PFSK-1 (cell line): ENCODE results near the gene FBXO34.

Source experiments
- FOXP2 ChIP-seq: optimal IDR thresholded peaks from 2 replicates; pipeline ENCODE3; 2011; ENCODE audit warnings: borderline replicate concordance, control low read depth, inconsistent platforms; ENCODE audit not compliant: insufficient read depth; ENCODE audit errors: extremely low read length, extremely low read depth
- POLR2AphosphoS5 ChIP-seq: IDR thresholded peaks from 2 replicates; pipeline ENCODE4 v1.6.1; 2012; ENCODE audit warnings: low read depth, mild to moderate bottlenecking, control low read depth, low read length, moderate library complexity
- REST ChIP-seq, 2 experiments: IDR thresholded peaks; 2 replicates each; pipeline versions ENCODE4 v1.6.1 to v1.8.0; 2011 to 2012; ENCODE audit warnings: low read depth in 2 of 2, low read length in 2 of 2, control low read depth in 1 of 2, inconsistent platforms in 1 of 2, mild to moderate bottlenecking in 1 of 2, moderate library complexity in 1 of 2; ENCODE audit not compliant: insufficient read depth in 1 of 2
- SIN3A ChIP-seq: IDR thresholded peaks from 2 replicates; pipeline ENCODE4 v1.6.1; 2012; ENCODE audit warnings: mild to moderate bottlenecking, low read length, moderate library complexity, borderline replicate concordance; ENCODE audit not compliant: insufficient read depth
- TAF1 ChIP-seq: IDR thresholded peaks from 2 replicates; pipeline ENCODE4 v1.6.1; 2012; ENCODE audit warnings: low read length, control low read depth, borderline replicate concordance; ENCODE audit not compliant: insufficient read depth

Gene FBXO34

DNA sequence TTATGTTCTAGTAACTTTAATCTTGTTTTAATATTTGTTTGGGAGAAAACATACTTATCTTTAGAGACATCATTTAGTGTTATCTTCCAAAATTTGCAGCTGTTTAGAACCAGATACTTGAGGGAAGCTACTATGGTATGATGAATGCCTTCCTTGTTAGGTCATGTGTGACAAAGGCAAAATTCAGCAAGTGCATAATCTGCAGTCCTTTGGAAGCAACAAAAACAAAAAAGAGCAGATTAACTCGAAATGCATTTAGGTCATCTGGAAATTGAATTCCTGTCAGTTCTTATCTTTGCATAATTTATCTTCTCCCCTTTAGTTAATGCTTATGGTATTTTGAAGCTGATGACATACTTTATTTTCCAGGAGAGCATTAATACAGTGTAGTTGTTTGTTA, 3.5 kb downstream of the FBXO34 start:
- TF ChIP-seq POLR2AphosphoS5 (no peak), TAF1 (no peak), REST (IDR thresholded peaks at IDR 0.05; ENCODE audit: insufficient read depth in 1 of 2, low read depth in 2 of 2, low read length in 2 of 2) (no peak), SIN3A (no peak), FOXP2 (no peak)

GRCh38 chr14:55276736-55277135, 5.5 kb downstream of the FBXO34 start:
- TF ChIP-seq SIN3A, result no peak
- TF ChIP-seq POLR2AphosphoS5, result no peak
- no peak for TF ChIP-seq FOXP2
- TF ChIP-seq TAF1, result no peak
- TF ChIP-seq REST (IDR thresholded peaks at IDR 0.05; ENCODE audit: insufficient read depth in 1 of 2, low read depth in 2 of 2, low read length in 2 of 2), result no peak

DNA sequence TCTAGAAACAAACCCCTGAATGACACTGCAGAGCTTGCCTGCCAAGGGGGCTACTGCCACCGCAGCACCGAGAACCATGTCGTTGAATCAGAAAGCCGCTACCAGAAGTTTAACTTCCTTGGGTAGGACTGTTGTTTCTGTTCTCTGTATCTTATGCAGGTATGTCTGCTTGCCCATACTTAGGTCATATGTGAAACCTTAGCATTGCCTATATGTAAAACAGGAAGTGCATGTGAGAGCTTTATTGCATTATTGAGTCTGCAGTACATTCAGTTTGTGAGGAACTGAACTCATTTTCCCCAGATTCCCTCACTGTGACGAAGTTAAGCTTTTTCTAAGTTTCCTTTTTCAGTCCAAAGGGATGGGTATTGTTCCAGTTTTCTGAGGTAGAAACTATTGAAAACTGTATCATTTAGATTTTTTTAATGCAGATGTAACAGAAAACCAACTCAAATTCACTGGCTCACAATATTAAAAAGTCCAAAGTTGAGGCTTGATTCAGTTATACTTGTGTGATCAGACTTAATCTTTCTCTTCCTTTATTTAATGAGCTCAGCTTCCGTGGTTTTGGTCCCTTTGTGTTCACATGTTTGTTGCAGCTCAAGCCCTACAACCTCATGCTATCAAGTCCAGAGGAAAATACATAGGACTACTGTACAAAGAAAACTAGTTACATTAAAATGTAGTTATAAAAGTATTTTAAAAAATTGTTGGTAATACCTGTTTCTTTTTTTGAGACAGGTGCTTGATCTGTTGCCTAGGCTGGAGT, 6.9 kb downstream of the FBXO34 start:
- no peak for TF ChIP-seq POLR2AphosphoS5
- no peak for TF ChIP-seq FOXP2
- TF ChIP-seq REST (IDR thresholded peaks at IDR 0.05; ENCODE audit: insufficient read depth in 1 of 2, low read depth in 2 of 2, low read length in 2 of 2), result no peak
- no peak for TF ChIP-seq SIN3A
- TF ChIP-seq TAF1, result no peak

DNA sequence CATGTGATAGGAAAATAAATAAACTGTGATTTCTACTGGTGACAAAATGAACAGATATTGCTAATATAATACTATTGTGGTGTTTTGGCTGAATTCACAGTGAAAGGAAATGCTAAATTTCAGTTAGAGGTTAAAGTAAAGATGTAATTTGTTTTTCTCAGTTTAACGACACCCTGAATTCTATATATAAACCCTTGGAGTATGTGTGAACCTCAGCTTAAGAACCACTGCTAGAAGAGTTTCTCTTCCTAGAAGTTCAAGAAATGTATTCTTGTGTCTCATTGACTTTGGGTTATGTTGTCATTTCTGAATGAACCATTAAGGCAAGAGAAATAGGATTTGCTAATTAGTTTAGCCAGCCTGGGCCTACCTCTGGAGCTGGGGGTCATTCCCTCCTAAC, 8.2 kb downstream of the FBXO34 start:
- TF ChIP-seq SIN3A (no peak), POLR2AphosphoS5 (no peak), FOXP2 (no peak), REST (IDR thresholded peaks at IDR 0.05; ENCODE audit: insufficient read depth in 1 of 2, low read depth in 2 of 2, low read length in 2 of 2) (no peak), TAF1 (no peak)
